Endothelial cell of hepatic sinusoid (primary cell): ENCODE data around the gene ANKS1B.
"Not testable (repeated sequence)": the region's sequence is repeated elsewhere in the genome, so short reads cannot be mapped to it uniquely, and the experiment has no call there.

ENCODE experiments used
- in situ Hi-C: cut with HindIII; loops from 2 replicates; pipeline ENCODE4 v1.10.0; 2017; ENCODE audit warnings: low sequenced_read_pairs

The ANKS1B gene

DNA sequence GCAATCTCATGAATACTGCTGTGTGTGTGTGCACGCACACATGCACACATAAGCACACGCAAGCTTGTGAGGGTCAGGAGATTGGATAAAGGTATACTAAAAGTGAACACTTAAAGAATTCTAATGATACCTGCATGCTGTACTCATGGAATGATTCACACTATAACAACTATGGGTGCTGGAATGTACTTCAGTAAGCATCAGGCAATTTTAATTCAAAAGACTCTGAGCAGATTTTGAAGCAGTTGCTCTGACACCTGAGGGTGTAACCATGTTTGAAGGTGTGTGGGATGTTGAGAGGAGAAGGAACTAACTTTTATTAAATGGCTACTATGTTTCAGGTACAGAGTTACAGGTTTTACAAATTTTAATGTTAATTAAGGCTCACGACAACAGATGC lies 275.6 kb downstream of the ANKS1B start:
- in situ Hi-C loops, result no loop called here

DNA sequence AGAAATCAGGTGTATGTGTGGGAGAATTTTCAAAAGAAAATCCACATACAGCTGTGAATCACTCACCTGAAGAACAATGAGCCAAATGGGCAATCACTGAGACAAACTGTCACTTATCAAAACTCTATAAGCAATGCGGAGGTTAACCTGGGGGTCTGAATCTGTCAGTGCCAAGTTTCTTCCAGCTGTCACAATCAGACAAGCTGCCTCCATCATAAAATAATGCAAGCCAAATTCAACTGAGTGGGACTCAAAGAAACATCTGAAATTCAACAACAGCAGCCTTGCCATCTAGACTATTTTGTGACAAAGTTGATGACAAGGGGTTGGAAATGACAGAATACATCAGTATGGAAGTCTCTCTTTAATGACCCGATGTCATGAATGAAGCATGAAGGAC lies 276.9 kb downstream of the ANKS1B start:
- in situ Hi-C loops, result no loop called here

DNA sequence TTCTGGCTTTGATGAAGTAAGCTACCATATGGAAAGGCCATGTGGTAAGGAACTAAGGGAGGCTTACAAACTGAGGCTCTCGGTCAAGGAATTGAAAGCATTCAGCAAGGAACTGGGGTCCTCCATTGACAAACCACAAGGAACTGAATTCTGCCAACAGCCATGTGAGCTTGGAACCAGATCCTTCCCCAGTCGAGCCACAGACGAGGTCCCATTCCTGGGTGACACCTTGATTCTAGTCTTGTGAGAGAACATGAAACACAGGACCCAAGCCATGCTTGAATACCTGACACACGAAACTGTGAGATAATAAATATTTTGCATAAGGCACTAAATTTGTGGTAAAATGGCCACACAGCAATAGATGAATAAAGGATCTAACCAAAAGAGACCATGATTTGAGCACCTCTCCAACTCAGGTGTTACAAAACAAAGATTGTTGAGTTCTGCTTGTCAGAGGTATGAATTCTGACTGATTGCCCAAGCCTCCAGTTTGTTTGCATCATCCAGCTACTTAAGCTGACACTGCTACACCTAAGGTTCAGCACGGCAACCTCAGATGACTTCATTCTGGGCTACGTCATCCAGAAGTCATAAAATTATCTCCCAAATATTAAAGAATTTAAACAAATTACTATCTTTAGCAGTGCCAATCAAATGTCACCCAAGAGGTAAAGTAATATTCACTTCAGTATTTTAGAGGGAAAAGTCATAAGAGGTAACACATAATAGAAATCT lies 277.8 kb downstream of the ANKS1B start:
- in situ Hi-C loops, result no loop called here

DNA sequence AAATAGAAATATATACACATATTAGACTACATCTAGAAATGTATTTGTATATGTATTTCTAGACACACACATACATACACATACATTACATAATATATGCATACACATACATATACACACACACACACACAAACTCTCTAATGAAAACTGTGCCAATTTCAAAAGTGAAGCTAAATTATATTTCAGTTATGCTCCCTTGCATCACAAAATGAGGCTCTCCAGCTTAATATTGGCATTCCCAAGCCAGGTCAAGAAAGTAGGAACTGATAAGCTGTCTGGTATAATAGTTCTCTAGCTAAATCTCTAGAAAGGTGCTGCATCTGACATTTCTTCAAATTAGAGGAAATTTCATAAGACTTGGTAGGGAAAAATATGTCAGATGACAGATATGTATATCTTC lies 280.3 kb downstream of the ANKS1B start:
- in situ Hi-C loops, result no loop called here

DNA sequence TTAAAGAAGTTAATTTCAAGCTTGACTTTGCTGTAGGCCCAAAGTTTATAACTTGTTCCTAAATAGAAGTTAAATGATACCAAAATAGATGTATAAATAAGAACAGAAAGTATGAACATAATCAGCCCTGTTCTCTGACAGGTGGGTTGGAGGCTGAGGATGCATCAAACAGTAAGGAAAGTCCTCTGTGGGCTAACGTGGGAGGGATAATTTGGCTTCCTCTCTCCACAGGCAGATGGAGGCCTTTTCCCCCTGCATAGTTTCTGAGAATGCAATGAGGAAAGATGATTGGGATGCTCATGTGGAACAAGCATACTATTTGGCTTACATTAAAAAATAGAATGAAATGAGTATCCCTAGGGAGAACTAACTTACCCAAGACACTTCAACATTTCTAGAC lies 280.7 kb downstream of the ANKS1B start:
- in situ Hi-C loops, result no loop called here

DNA sequence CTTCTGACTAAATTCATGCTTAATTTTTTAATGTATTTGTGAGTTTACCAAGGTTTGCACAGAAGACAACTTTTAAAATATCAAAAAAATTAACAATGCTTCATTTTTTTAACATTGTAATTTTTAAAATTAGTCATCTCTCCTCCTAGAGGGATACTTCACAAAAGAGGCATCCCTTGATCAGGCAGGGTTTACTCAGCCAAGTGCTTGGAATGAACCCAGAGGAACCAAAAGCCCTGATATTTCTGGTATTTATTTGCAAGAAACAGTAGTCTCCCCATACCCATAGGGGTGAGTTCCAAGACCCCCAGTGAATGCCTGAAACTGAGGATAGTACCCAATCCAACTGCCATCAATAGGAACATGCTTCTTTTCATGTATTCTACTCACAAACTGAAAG lies 284.7 kb downstream of the ANKS1B start:
- in situ Hi-C loops, result no loop called here

DNA sequence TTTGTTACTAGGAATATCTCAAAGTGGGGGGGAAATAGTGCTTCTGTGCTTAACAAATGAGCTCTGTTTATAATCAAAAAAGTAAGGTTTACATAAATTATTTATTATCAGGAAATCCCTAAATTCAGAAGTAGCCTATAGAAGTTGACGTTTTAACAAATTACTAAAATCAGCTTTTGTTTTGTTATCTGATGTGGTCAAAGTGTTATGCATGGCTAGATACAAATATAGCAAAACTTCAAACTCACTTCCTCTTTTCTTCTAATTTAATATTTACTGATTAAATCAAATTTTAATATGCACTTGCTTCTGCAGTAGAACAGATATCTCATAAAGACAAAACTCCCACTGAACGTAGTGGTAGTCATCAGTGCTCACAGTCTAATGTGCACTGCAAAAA lies 289.7 kb downstream of the ANKS1B start:
- in situ Hi-C loops, result no loop called here

DNA sequence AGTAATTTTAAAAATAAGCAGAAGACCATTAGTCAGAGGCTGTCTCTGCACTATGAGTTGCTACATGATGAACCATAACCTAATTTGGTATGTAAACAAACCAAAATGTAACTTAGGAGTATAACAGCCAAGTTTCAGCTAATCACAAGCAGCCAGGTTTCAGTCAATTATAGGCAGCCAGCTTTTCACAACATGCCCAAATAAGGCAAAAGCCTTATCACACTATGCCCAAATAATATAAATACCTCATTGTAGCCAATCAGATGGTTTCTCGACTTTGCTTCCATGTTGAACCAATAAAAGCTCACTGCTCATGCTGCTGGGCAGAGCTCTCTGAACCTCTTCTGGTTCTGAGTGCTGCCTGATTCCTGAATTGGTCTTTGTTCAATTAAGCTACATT lies 298.6 kb downstream of the ANKS1B start:
- in situ Hi-C loops, result no loop called here

DNA sequence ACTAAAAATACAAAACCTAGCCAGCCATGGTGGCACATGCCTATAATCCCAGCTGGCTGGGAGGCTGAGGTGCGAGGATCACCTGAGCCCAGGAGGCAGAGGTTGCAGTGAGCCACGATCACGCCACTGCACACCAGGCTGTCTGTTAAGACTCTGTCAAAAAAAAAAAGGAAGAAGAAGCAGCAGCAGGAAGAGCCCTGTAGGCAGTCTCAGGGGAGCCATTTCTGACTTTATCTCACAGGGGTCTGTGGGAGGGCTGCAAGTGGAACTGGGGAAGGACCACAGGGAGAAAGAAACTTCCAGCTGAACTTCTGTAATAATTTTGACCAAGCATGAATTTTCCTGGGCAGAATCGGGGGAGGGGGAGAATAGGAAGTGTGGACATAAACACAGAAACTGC lies 304.5 kb downstream of the ANKS1B start:
- in situ Hi-C loops, result no loop called here

DNA sequence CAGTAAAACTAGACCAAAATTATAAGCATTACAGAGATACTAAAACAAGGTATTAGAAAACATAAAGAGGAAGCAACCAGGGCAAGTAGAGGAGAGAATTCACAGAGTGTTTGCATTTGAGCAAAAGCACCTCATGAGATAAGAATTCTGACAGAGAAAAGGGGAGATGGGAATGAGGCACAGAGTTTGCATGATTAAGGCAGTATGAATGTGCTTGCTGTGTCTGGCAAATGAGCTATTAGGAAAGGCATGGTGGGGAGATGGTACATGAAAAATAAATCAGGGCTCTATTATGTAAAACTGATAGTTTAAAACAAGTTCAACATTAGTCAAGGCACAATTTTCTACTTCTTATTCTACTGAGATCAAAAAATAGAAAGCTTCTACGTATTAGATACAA lies 314.1 kb downstream of the ANKS1B start:
- in situ Hi-C loops, result no loop called here

DNA sequence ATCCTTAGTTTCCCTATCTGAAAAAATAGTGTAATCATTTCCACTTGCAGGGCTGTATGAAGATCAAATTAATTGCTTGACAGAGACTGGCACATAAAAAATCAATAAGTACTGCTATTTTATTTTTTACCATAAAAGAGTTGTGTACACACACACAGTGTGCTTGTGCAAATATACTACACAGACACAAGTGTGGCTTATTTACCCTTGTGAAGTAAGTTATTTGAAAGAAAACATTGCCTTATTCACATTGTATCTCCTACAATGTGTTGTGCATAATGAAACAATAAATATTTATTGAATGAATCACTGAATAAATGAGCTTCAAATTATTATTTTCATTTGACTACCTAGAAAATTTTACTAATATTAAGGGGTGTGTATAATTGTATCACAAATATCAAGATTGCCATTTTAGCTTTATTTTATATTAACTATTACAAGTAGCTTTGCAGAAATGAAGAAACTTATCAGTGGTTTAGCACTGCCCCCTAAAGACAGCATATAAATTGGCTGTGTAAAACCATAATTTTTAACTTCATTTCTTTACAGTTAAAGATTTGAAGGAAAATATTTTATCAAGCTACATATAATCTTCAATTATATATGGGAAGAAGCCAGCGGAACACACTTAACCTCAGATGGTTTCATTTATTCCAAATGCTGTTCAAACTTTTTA lies 325.9 kb downstream of the ANKS1B start:
- in situ Hi-C loops, result no loop called here

DNA sequence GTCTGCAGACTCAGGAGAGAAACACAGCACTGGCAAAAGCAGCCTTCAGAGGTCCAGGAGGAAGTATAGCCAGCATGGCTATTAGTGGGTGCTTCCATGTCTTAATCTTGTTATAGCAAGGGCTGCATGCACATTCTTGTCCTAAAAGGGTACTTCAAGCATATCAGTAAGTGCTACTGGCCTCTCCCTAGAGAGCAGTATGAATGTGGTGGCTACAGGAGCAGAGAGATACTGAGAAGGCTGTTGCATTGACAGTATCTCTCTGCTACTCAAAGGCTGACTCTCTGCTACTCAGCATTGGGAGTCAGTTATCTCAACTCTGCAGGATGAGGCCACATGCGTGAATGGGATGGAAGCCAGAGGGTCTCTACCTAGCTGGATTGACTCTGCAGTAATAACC lies 335.2 kb downstream of the ANKS1B start:
- in situ Hi-C loops, result no loop called here

DNA sequence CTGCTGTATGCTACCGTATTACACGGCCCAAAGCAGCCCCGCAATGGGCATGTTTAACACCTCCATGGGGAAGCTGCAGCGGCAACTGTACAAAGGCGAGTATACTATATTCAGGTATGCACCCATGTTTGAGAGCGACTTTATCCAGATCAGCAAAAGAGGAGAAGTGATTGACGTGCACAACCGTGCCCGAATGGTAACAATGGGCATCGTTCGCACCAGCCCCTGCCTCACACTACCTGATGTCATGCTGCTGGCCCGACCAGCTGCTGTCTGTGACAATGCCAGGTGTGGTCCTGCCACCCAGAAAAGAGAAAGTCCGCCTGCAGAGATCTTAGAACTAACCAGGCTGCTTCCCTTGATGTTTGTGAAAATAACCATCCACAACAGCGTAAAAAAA lies 336.6 kb downstream of the ANKS1B start:
- in situ Hi-C loops, result no loop called here

DNA sequence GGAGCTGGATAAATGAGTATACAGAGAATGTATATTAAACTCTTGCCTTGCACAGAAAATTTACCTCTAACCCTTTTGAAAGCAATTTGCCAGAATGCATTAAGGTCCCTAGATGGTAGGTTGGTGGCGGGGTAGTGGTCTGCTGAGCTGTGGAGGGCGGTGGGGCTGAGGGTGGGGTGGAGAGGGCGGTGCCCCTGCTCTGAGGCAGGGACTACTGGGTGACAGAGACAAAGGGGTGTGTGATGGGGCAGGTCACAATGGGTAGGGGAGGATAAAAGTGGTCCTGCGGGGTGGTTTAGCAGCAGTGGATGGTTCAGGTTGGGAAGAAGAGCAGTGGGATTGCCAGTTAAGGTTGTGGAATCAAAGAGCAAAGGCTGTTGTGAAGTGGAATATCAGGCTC lies 337.3 kb downstream of the ANKS1B start, which contains the start of gene GARIN6:
TSS of gene GARIN6 (plus strand) at position 301 of the 400 bp plus-strand sequence. CDS start 422 bp downstream, outside the sequence.
- in situ Hi-C loops, result no loop called here

DNA sequence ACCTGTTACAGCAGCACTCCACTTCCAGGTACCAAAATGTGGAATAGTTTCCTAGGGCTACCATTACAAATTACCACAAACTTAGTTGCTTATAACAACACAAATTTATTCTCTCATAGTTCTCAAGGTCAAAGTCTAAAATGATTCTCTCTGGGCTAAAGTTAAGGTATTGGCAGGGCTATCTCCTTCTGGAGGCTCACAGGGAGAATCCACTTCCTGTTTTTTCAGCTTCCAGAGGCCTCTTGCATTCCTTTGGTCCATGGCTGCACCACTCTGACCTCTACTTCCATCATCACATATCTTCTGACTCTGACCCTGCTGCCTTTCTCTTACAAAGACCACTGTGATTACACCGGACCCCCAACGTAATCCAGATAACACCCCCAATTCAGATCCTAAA lies 340.1 kb downstream of the ANKS1B start:
- in situ Hi-C loops, result no loop called here

DNA sequence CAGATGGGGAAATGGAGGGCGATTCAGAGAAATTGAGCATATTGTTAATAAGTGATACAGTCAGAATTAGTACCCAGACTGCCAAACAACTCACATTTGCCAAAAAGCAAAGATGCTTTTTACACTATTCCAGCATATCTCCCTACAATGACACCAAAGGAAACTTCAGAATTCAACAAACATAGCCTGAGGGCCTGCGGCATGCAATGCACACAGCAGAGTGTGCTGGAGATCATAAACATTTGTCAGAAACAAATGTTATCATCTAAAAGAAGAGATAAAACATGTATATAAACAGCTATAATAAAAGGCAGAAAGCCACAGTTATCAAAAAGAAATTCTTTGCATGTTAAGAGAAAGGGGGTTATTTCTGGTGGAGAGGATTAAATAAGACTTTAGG lies 357.3 kb downstream of the ANKS1B start:
- in situ Hi-C loops, result no loop called here

DNA sequence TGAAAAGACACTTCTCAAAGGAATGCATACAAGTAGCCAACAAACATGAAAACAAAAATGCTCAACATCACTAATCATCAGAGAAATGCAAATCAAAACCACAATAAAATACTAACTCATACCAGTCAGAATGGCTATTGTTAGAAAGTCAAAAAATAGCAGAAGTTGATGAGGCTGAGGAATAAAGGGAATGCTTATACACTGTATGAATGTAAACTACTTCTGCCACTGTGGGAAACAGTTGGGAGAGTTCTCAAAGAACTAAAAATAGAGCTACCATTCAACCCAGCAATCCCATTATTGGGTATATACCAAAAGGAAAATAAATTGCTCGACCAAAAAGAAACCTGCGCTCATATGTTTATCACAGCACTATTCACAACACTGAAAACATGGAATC lies 360.1 kb downstream of the ANKS1B start:
- in situ Hi-C loops, result not testable (repeated sequence)

DNA sequence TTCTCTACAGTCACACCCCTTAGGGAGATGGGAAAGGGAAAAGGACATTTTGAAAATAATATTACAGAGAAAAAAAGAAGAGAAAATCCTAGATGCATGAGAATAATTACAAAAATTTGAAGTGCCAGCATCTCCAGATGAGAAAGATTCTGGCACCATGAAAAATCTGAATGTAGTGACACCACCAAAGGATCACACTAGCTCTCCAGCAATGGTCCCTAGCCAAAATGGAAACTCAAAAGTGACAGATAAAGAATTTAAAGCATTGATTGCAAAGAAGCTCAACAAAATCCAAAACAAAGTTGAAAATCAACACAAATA lies 364.6 kb downstream of the ANKS1B start:
- in situ Hi-C loops, result no loop called here

DNA sequence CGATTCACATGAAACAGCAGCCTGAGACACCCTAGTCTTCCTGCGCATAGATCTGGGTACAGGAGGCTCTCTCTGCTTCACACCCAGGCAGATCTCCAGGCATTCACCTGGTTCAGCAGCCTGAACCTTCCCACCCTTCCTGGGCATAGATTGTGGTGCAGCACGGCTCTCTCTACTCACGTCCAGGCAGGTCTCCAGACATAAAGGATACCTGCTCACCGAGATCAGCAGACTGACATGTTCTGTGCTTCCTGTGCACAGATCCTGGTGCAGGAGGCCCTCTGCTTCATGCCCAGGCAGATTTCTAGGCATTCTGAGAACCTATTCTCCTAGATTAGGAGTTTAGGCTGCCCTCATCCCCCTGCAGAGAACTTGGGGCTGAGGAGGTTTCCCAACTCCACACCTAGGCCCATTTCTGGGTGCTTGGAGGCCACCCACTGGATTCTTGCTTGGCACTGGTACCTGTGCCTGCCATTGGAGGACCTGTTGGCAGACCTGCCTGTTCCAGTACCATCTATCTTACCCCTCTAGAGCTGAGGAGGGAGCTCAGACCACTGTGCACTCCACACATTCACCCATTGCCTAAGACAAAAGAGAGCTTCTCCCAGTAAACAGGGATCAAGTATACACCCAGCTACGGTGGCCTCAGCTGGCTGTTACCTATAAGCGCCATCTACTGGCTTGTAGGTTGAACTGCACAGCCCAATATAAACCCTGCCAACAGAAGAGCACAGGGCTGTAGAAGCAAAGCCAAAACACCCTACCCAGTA lies 365.2 kb downstream of the ANKS1B start:
- in situ Hi-C loops, result no loop called here

DNA sequence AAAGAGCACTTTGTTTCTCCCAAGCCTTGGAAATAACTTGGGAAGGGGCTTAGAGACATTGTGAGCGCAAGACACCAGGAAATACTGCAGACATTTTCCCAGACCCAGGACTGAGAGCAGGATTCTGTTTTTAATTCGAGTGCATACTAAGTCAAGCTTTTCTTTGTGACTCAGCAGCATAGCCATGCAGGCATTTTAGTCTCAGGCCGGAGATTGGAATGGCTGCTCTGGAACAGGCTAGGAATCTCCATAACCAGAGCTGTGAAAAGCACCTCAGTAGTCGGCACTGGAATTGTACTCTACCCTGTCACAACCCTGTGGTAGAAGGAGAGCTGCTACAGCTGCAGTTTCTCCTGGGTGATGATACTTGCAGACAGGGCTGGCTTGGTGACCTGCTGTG lies 366.1 kb downstream of the ANKS1B start:
- in situ Hi-C loops, result no loop called here

DNA sequence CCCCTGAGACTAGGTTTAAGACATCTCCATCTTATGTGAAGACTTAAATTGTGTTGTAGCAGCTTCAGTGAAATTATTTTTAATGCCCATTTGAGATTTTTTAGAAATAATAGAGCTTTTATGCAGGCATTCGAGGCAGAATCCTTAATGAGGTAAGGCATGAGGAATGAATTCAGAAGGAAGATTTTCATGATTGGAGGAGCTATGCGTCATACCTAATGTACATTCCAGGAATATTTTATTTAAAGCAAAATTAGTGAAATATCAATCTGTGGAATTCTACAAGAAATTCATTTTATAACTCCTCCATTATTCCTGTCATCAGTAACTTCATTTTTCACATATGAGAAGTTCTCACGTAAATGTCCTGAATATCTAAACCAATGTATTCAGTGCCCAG lies 373.1 kb downstream of the ANKS1B start:
- in situ Hi-C loops, result no loop called here

DNA sequence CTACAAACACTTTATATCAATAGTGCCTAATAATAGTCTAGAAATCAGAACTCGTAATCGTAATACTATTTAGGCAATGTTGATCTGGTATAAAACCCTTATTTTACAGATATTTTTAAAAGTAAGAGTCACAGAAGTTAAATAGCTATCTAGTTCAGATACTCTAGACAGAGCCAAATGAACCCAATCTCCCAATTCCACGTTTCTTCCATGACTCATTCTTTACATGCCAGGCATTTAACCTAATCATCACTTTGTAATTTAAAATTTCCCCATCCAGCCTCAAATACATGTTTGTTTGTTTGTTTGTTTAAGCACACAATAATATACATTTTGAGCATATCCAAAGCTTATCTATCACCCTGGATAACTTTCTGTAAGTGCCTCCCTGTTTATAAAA lies 373.6 kb downstream of the ANKS1B start:
- in situ Hi-C loops, result no loop called here
